HG03103 (cell line): ENCODE measurements around the gene CIBAR2.

Experiments used
- ATAC-seq: cut with Tn5 transposase; IDR thresholded peaks from one replicate; pipeline ENCODE4 v1.9.1; 2021; ENCODE audit warnings: low read depth; ENCODE audit not compliant: unreplicated experiment

CIBAR2 gene

DNA sequence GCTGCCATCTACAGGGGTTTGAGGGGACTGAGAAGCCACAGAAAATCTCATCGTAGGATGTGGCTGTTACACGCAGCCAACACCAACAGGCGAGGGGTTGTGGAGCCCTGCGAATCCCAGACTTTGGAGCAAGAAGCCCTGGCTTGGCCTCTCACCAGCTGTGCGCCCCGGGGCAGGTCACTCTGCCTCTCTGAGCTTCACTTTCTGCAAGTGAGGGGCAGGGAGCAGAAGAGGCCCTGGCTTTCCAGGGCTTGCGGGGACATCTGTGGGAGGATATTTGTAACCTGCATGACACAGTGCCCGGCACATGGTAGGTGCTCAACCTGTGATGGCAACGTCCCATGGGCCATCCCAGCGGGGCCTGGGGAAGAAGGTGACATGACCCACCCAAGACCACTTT is 32.9 kb upstream of the CIBAR2 start:
- ATAC-seq: no peak

- ATAC-seq: no peak
These were observed 32.0 kb upstream of the CIBAR2 start for GRCh38 chr16:85144026-85144915.

GRCh38 chr16:85142771-85143211 is 30.5 kb upstream of the CIBAR2 start:
- ATAC-seq: no peak

DNA sequence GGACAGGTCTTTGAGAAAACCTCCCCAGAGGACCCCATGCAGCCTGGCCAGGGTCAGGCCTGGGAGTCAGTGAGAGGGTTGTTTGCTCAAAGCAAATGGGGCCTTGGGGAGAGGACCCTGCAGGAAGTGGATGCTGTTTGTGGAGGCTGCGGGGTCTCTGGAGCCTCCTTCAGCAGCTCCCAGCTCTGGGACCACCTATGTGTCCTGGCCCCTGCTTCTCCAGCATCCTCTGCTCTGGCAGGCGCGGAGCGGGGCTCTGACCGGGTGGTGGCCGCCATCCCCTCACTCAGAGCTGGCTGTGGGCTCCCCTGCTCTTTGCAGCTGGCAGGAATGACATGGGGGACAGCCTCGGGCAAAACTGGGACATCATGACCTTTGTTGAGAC is 29.8 kb upstream of the CIBAR2 start:
- ATAC-seq: no peak

DNA sequence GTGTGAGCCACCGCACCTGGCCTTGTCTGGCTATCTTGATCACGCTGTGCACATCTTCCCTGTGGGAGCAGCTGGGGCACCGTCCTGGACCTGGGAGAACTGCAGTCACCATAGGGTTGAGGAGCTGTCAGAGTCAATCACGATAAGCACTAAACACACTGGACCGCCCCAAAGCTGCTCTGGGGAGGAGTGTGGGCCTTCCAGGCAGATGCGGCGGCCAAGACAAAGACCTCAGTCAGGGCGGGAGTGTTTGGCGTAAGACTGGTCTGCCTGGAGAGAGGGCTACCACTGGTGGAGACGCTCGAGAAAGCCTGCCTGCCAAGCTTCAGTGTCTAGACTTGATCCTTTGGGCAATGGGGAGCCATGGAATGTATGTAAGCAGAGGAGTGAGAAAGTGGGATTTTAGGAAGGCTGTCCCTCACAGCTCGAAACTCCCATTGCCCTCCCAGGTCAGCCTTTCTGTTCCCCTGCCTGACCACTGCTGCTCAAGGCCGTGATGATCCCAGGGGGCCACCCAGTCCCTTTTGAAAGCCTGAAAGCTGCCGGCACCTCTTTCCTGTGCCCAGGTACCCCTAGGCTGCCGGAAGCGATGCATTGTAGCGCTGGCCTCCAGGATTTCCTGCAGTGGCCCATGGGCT is 29.3 kb upstream of the CIBAR2 start:
- no peak for ATAC-seq

DNA sequence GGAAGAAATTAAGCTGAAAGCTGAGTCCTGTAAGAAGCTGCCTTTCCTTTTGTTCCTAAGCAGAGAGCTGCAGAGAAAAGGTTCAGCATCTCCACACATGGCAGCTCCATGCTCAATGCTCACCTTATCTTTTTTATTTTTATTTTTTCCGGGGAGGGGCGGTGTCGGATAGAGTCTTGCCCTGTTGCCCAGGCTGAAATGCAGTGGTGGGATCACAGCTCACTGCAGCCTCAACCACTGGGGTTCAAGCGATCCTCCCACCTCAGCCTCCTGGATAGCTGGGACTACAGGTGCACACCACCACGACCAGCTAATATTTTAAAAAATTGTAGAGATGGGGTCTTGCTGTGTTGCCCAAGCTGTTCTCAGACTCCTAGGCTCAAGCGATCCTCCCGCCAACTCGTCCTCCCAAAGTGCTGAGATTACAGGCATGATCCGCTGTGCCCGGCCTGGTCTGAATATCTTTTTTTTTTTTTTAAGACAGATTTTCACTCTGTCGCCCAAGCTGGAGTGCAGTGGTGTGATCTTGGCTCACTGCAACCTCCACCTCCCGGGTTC is 28.3 kb upstream of the CIBAR2 start:
- ATAC-seq: no peak

DNA sequence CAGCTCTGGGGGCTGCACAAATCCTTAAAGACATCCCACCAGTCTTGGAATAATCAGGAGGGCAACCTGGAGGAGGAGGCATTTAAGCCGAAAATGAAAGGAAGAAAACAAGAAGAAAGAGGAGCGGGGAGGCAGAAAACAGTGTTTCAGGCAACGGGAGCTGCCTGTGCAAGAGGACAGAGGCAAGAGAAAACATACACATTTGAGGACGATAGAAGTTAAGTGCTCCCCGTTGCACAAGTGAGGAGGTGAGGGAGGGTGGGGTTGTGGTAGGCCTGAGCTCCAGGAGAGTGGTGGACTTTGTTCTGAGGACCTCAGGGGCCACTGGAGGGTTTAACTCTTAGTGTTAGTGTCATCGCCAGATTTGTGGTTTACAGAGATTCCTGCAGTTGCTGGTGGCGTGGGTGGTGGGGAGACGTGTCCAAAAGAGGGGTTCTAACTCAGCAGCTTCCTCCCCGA is 27.6 kb upstream of the CIBAR2 start:
- ATAC-seq: no peak

GRCh38 chr16:85138825-85139627 is 26.8 kb upstream of the CIBAR2 start:
- ATAC-seq: no peak

GRCh38 chr16:85138073-85138824 is 26.0 kb upstream of the CIBAR2 start:
- no peak for ATAC-seq

DNA sequence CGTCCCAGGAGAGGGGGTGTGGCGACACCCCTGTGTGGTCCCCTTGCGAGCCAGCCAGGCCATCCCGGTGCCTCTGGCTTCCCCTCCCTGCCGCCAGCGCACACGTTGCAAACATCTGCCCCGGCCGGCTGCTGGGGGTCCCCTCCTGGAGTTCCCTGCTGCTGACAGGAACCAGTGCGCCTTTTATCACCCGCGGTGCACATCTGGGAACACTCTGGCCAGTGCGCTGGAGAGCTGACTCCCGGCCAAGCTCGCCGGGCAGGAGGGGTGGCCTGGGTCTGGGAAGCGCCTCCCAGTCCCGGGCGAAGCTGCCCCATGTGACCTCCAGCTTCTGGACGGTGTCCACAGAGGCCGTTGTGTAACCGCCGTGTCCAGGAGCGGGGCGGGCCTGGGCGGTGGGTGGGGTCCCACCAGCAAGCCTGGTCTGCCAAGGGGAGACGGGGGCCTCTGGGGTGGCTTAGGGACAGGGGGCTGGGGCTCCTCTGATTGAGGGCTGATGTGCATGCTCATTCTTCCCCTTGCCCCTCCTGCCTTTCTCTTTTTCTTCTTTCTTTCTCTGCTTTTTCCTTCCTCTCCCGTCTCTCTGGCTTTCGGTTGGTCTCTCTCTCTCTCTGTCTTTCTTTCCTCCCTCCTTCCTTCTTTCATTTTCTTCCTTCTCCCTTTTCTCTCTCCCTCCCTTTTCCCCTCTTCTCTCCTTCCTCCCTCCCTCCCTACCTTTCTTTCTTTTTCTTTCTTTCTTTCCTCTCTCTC is 25.2 kb upstream of the CIBAR2 start:
- no peak for ATAC-seq

DNA sequence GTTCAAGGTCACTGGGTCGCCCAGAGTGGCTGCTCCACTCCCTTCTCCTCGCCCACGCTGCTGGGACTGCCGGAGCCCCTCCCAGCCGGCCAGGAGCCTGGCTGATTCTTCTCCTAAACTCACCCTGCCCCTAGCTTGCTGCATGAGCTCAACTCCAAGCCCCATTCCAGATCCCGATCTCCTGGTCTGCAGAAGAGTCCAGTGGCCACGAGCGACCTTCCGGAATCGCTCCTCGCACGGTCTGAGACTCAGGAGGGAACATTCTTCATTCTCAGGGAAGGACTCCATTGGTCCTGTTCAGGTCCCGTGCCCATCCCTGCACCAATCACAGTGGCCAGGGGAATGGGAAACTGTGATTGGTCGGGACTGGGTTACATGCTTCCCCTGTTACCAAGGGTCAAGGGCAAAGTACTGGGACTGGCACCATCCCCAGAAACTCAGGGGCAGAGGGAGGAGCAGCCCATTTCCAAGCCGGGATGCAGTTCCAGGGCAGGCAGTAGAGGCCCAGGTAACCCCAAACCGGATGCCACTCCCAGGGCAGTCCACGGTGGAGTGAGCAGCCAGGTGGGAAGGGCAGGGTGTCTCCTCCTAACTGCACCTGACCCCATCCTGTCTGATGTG is 24.5 kb upstream of the CIBAR2 start:
- no peak for ATAC-seq

GRCh38 chr16:85136213-85136701 is 24.0 kb upstream of the CIBAR2 start:
- no peak for ATAC-seq

- no peak for ATAC-seq
These were observed 22.5 kb upstream of the CIBAR2 start for GRCh38 chr16:85134789-85135142.

DNA sequence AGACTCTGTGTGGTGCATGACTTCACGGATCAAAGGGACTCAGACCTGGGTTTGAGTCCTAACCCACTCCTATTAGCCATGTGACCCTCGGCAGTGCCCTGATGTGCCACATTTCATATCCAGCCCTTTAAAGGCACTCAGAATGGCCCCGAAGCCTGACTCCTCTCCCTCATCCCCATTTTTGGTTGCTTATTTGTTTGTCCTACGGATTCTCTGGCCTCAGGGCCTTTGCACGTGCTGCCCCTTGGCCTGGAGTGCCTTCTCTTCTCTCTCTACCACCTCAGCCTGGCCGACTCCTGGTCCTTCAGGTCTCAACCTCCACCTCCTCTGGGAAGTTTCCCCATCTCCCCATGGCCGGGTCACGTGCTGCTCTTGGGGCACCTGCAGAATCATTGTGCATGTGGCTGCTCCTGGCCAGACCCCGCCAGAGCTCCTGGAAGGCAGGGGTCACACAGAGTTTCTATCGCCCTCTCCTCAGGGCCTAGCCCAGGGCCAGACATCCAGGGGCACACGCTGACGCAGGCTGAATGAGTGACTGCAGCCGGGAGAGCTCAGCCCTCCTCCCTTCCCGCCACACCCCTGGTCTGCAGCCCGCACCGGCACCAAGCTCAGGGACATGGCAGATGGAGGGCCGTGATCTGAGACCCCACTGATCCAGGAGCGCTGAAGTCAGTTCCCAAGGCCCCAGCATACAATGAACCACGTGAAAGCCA is 22.0 kb upstream of the CIBAR2 start:
- ATAC-seq: no peak

GRCh38 chr16:85133290-85133599 is 21.0 kb upstream of the CIBAR2 start:
- no peak for ATAC-seq

GRCh38 chr16:85132456-85133289 is 20.4 kb upstream of the CIBAR2 start:
- no peak for ATAC-seq

GRCh38 chr16:85130705-85131028 is 18.4 kb upstream of the CIBAR2 start:
- ATAC-seq: no peak
